ENCODE measurements around the gene JCHAIN.
"Not testable (repeated sequence)": the region's sequence is repeated elsewhere in the genome, so short reads cannot be mapped to it uniquely, and the experiment has no call there.

The JCHAIN gene

GRCh38 chr4:70688795-70689231, 22.5 kb upstream of the JCHAIN start:
- no peak for TF ChIP-seq CTCF (conservative IDR thresholded peaks at IDR 0.05; ENCODE audit: low read depth)
- ChIA-PET POLR2A (ENCODE audit: low non-redundant PET) (interaction anchor here (0.8 to 1.2 kb wide), 2 partner anchors 17 to 29 kb away, joined by 3 read pairs; no protein-coding TSS in a partner anchor), CTCF (interaction anchor here (0.5 to 0.7 kb wide), 3 partner anchors 48 to 1777 kb away, joined by 3 to 6 read pairs (median 5); no protein-coding TSS in a partner anchor)
- H3K27ac ChIP-seq = peak overlapping the region; percentile 92
- DNase-seq (ENCODE audit: low spot score) = peak; percentile 3

- peak; percentile 94 for DNase-seq (ENCODE audit: low spot score)
- CTCF ChIA-PET = interaction anchor here (0.5 to 0.8 kb wide), 8 partner anchors 15 to 1777 kb away, joined by 3 to 6 read pairs (median 4); partner anchors contain the start of gene DCK
- POLR2A ChIA-PET (ENCODE audit: low non-redundant PET) = interaction anchor here (0.8 to 1.2 kb wide), 2 partner anchors 18 to 30 kb away, joined by 3 read pairs; no protein-coding TSS in a partner anchor
- peak within 1 kb of the TSS; percentile 92 for H3K27ac ChIP-seq
- peak; percentile 95 for TF ChIP-seq CTCF (conservative IDR thresholded peaks at IDR 0.05; ENCODE audit: low read depth)
Measured at GRCh38 chr4:70687821-70688794, 21.8 kb upstream of the JCHAIN start, which contains the start of gene UTP3. Gene UTP3, plus strand, starts transcription at chr4:70688532. Its CDS starts 146 bp downstream, at chr4:70688678.

GRCh38 chr4:70687392-70687791, 21.1 kb upstream of the JCHAIN start:
- no peak for TF ChIP-seq CTCF (conservative IDR thresholded peaks at IDR 0.05; ENCODE audit: low read depth)
- CTCF ChIA-PET = interaction anchor here (0.6 to 0.8 kb wide), 5 partner anchors 14 to 716 kb away, joined by 3 to 5 read pairs (median 3); partner anchors contain the start of gene DCK
- POLR2A ChIA-PET (ENCODE audit: low non-redundant PET) = no interaction called here
- peak overlapping the region; percentile 92 for H3K27ac ChIP-seq
- no peak for DNase-seq (ENCODE audit: low spot score)

GRCh38 chr4:70682142-70682541, 15.8 kb upstream of the JCHAIN start:
- DNase-seq (ENCODE audit: low spot score); POLR2A ChIA-PET (ENCODE audit: low non-redundant PET); H3K27ac ChIP-seq: not testable (repeated sequence)
- CTCF ChIA-PET = interaction anchor here (0.6 kb wide), 1 partner anchor 328 kb away, joined by 3 read pairs; no protein-coding TSS in a partner anchor

- ChIA-PET CTCF (interaction anchor here (0.6 kb wide), 2 partner anchors 15 to 329 kb away, joined by 3 read pairs; no protein-coding TSS in a partner anchor), POLR2A (ENCODE audit: low non-redundant PET) (no interaction called here)
- no peak for TF ChIP-seq CTCF (conservative IDR thresholded peaks at IDR 0.05; ENCODE audit: low read depth)
- DNase-seq (ENCODE audit: low spot score) = no peak
- H3K27ac ChIP-seq = no peak overlapping the region
Measured at GRCh38 chr4:70681704-70682103, 15.4 kb upstream of the JCHAIN start.

- DNase-seq (ENCODE audit: low spot score) = no peak
- TF ChIP-seq CTCF (conservative IDR thresholded peaks at IDR 0.05; ENCODE audit: low read depth) = no peak
- H3K27ac ChIP-seq = no peak overlapping the region
- POLR2A ChIA-PET (ENCODE audit: low non-redundant PET) = no interaction called here
- CTCF ChIA-PET = interaction anchor here (0.6 kb wide), 1 partner anchor 16 kb away, joined by 3 read pairs; no protein-coding TSS in a partner anchor
Measured at GRCh38 chr4:70680934-70681333, 14.6 kb upstream of the JCHAIN start.
